Head of caudate nucleus (tissue), 42 donors: ENCODE data around the gene FN3KRP.

Experiments
- DNase-seq, 42 donors: peaks; one replicate each; pipeline versions ENCODE4 v3.0.0 to v3.0.0-alpha.2; 2020 to 2021; ENCODE audit warnings: mixed read lengths in 7 of 42
- intact Hi-C: fragments of 100-400 bp; cut with DNase I; formaldehyde crosslinking; loops from one replicate; pipeline ENCODE4 v1.15.0; 2022

The FN3KRP gene

GRCh38 chr17:82716203-82717010 lies at the start of gene FN3KRP:
FN3KRP (plus strand) TSS chr17:82716706; CDS start chr17:82716756, 50 bp downstream.
- intact Hi-C loops = loop anchor here (10.0 kb wide), 1 partner anchor 48 kb away; no protein-coding TSS in a partner anchor
- peak; percentile 78 to 99 (median 94) for DNase-seq

- intact Hi-C loops = loop anchor here (5.0 kb wide), 1 partner anchor 100 kb away; no protein-coding TSS in a partner anchor
Measured at GRCh38 chr17:82666931-82667667, 49.4 kb upstream of the FN3KRP start.

GRCh38 chr17:82667668-82668000 lies 48.9 kb upstream of the FN3KRP start:
- intact Hi-C loops = loop anchor here (5.0 kb wide), 1 partner anchor 100 kb away; no protein-coding TSS in a partner anchor
- DNase-seq = peak in 5 of 42 donors; percentile 4 to 27 (median 25)

More at GRCh38 chr17:82666931-82667667, 49.4 kb upstream of the FN3KRP start:
- DNase-seq = peak in 9 of 42 donors; percentile 4 to 53 (median 21)

- intact Hi-C loops = loop anchor here (5.0 kb wide), 1 partner anchor 99 kb away; no protein-coding TSS in a partner anchor
- peak in 6 of 42 donors; percentile 4 to 32 (median 12) for DNase-seq
Measured at GRCh38 chr17:82668024-82668630, 48.4 kb upstream of the FN3KRP start.

- DNase-seq = peak; percentile 72 to 91 (median 82)
- intact Hi-C loops = loop anchor here (5.0 kb wide), 1 partner anchor 99 kb away; no protein-coding TSS in a partner anchor
Measured at GRCh38 chr17:82668631-82669099, 47.8 kb upstream of the FN3KRP start.

- no peak for DNase-seq
- intact Hi-C loops = no loop called here
Measured at GRCh38 chr17:82670661-82671450, 45.6 kb upstream of the FN3KRP start.

- intact Hi-C loops = no loop called here
- DNase-seq = peak in 32 of 42 donors; percentile 40 to 85 (median 66)
Measured at GRCh38 chr17:82674656-82675475, 41.6 kb upstream of the FN3KRP start.

- intact Hi-C loops = no loop called here
- DNase-seq = peak in 3 of 42 donors; percentile 12 to 39 (median 14)
Measured at GRCh38 chr17:82675476-82676245, 40.8 kb upstream of the FN3KRP start.

GRCh38 chr17:82677353-82677925 lies 39.1 kb upstream of the FN3KRP start:
- DNase-seq = peak in 4 of 42 donors; percentile 3 to 42 (median 12)
- intact Hi-C loops = no loop called here

- intact Hi-C loops = no loop called here
- DNase-seq = peak in 2 of 42 donors; percentile 16 to 35
Measured at GRCh38 chr17:82678265-82678891, 38.1 kb upstream of the FN3KRP start.

GRCh38 chr17:82679586-82680465 lies 36.7 kb upstream of the FN3KRP start:
- intact Hi-C loops = no loop called here
- no peak for DNase-seq

- intact Hi-C loops = no loop called here
- DNase-seq = no peak
Measured at GRCh38 chr17:82681547-82681946, 35.0 kb upstream of the FN3KRP start.

GRCh38 chr17:82683534-82683933 lies 33.0 kb upstream of the FN3KRP start:
- DNase-seq = no peak
- intact Hi-C loops = no loop called here

GRCh38 chr17:82684228-82684841 lies 32.2 kb upstream of the FN3KRP start:
- no peak for DNase-seq
- intact Hi-C loops = no loop called here

- intact Hi-C loops = no loop called here
- DNase-seq = no peak
Measured at GRCh38 chr17:82685291-82685690, 31.2 kb upstream of the FN3KRP start.
